Measurements from ENCODE around the gene PPP1R26.
"Not testable (repeated sequence)": the region's sequence is repeated elsewhere in the genome, so short reads cannot be mapped to it uniquely, and the experiment has no call there.

- not testable (repeated sequence) for TF ChIP-seq CTCF (IDR thresholded peaks at IDR 0.05; ENCODE audit: control extremely low read depth in 1 of 3, insufficient read depth in 1 of 3, low read depth in 1 of 3, low read length in 3 of 3); SP2 (IDR thresholded peaks at IDR 0.05; ENCODE audit: low read length); SP1 (IDR thresholded peaks at IDR 0.05; ENCODE audit: low read depth, low read length); POLR2A (IDR thresholded peaks at IDR 0.05; ENCODE audit: control extremely low read depth in 1 of 2, low read depth in 2 of 2, low read length in 2 of 2); POLR2AphosphoS5 (IDR thresholded peaks at IDR 0.05; ENCODE audit: low read depth, low read length); ZNF274 (IDR thresholded peaks at IDR 0.05; ENCODE audit: borderline replicate concordance, extremely low read depth, low read length)
Measured at GRCh38 chr9:135528842-135529435, 49.4 kb downstream of the PPP1R26 start.
